HG03175 (cell line): ENCODE measurements around the gene MATR3.
A peak's percentile ranks its signal among the peaks of the same experiment; 100 is the strongest.
"Not testable (repeated sequence)": the region's sequence is repeated elsewhere in the genome, so short reads cannot be mapped to it uniquely, and the experiment has no call there.

Experiments
- ATAC-seq: cut with Tn5 transposase; IDR thresholded peaks from one replicate; pipeline ENCODE4 v1.9.1; 2021; ENCODE audit warnings: mild to moderate bottlenecking, moderate library complexity; ENCODE audit not compliant: unreplicated experiment

MATR3 gene

GRCh38 chr5:139293507-139294373 lies at the start of gene MATR3:
MATR3 (plus strand) TSS chr5:139293740; CDS start chr5:139307416, 13,676 bp downstream.
- peak; percentile 79 for ATAC-seq

- ATAC-seq: no peak
Measured at GRCh38 chr5:139245637-139246339, 47.8 kb upstream of the MATR3 start.

GRCh38 chr5:139246394-139246793 lies 47.1 kb upstream of the MATR3 start:
- ATAC-seq: no peak

GRCh38 chr5:139248826-139249453 lies 44.6 kb upstream of the MATR3 start:
- no peak for ATAC-seq

- ATAC-seq: no peak
Measured at GRCh38 chr5:139251281-139251687, 42.3 kb upstream of the MATR3 start.

GRCh38 chr5:139251695-139252288 lies 41.7 kb upstream of the MATR3 start:
- ATAC-seq: no peak

- no peak for ATAC-seq
Measured at GRCh38 chr5:139253115-139253514, 40.4 kb upstream of the MATR3 start.

GRCh38 chr5:139256820-139257219 lies 36.7 kb upstream of the MATR3 start:
- ATAC-seq: no peak

- ATAC-seq: no peak
Measured at GRCh38 chr5:139262059-139262741, 31.3 kb upstream of the MATR3 start.

GRCh38 chr5:139262742-139263445 lies 30.6 kb upstream of the MATR3 start:
- ATAC-seq: peak; percentile 71

- no peak for ATAC-seq
Measured at GRCh38 chr5:139263536-139263935, 30.0 kb upstream of the MATR3 start.

GRCh38 chr5:139263946-139264345 lies 29.6 kb upstream of the MATR3 start:
- ATAC-seq: no peak

GRCh38 chr5:139265001-139265400 lies 28.5 kb upstream of the MATR3 start:
- ATAC-seq: no peak

GRCh38 chr5:139266236-139266635 lies 27.3 kb upstream of the MATR3 start:
- no peak for ATAC-seq

GRCh38 chr5:139267481-139267880 lies 26.1 kb upstream of the MATR3 start:
- ATAC-seq: no peak

GRCh38 chr5:139268364-139269202 lies 25.0 kb upstream of the MATR3 start:
- no peak for ATAC-seq

- not testable (repeated sequence) for ATAC-seq
Measured at GRCh38 chr5:139270718-139271117, 22.8 kb upstream of the MATR3 start.

GRCh38 chr5:139271201-139272027 lies 22.1 kb upstream of the MATR3 start:
- no peak for ATAC-seq
